SK-N-SH treated with all-trans-retinoic acid at 6 μM for 48 hours (cell line): Measurements from ENCODE around the gene CYP46A1.
"Not testable (repeated sequence)": the region's sequence is repeated elsewhere in the genome, so short reads cannot be mapped to it uniquely, and the experiment has no call there.

ENCODE experiments used
- ATAC-seq: fragments of 200-7000 bp; cut with Tn5 transposase; 3 replicates; pipeline ENCODE4 v1.9.1; 2020; ENCODE audit warnings: mild to moderate bottlenecking, moderate library complexity
- ARNTL ChIP-seq: fragments of 450-650 bp; formaldehyde crosslinking; IDR thresholded peaks from 2 replicates; pipeline ENCODE4 v1.5.0; 2020; ENCODE audit warnings: low read depth, mild to moderate bottlenecking, moderate library complexity, borderline replicate concordance
- BACH2 ChIP-seq: fragments of 250-450 bp; sonication (Bioruptor Pico); IDR thresholded peaks from 2 replicates; pipeline ENCODE4 v1.9.0; 2021; ENCODE audit warnings: mild to moderate bottlenecking, borderline replicate concordance
- CSDC2 ChIP-seq: fragments of 250-450 bp; sonication (Bioruptor Pico); IDR thresholded peaks from 2 replicates; pipeline ENCODE4 v1.5.0; 2020; ENCODE audit warnings: mild to moderate bottlenecking, moderate library complexity
- ESRRG ChIP-seq: fragments of 250-450 bp; sonication (Bioruptor Pico); IDR thresholded peaks from 2 replicates; pipeline ENCODE4 v1.6.1; 2021; ENCODE audit warnings: mild to moderate bottlenecking
- ISL1 ChIP-seq: fragments of 250-450 bp; sonication (Bioruptor Pico); IDR thresholded peaks from 2 replicates; pipeline ENCODE4 v2.1.2; 2022; ENCODE audit warnings: mild to moderate bottlenecking, moderate library complexity
- PPARA ChIP-seq: fragments of 250-450 bp; sonication (Bioruptor Pico); IDR thresholded peaks from 2 replicates; pipeline ENCODE4 v1.5.0; 2020; ENCODE audit warnings: mild to moderate bottlenecking, borderline replicate concordance
- RARB ChIP-seq: fragments of 250-450 bp; sonication (Bioruptor Pico); IDR thresholded peaks from 2 replicates; pipeline ENCODE4 v1.8.0; 2021; ENCODE audit warnings: mild to moderate bottlenecking, moderate library complexity
- SNAI2 ChIP-seq: fragments of 250-450 bp; sonication (Bioruptor Pico); IDR thresholded peaks from 2 replicates; pipeline ENCODE4 v1.5.0; 2020; ENCODE audit warnings: mild to moderate bottlenecking, moderate library complexity
- TCF4 ChIP-seq: fragments of 250-450 bp; sonication (Bioruptor Pico); IDR thresholded peaks from 2 replicates; pipeline ENCODE4 v1.8.0; 2021; ENCODE audit warnings: mild to moderate bottlenecking, moderate library complexity, borderline replicate concordance
- TOX ChIP-seq: fragments of 250-450 bp; sonication (Bioruptor Pico); IDR thresholded peaks from 2 replicates; pipeline ENCODE4 v1.8.0; 2021; ENCODE audit warnings: mild to moderate bottlenecking, moderate library complexity, borderline replicate concordance
- ZC3H10 ChIP-seq: fragments of 250-450 bp; sonication (Bioruptor Pico); IDR thresholded peaks from 2 replicates; pipeline ENCODE4 v1.5.1; 2021; ENCODE audit warnings: mild to moderate bottlenecking, moderate library complexity
- ZFP3 ChIP-seq: fragments of 250-450 bp; sonication (Bioruptor Pico); IDR thresholded peaks from 2 replicates; pipeline ENCODE4 v1.5.0; 2020; ENCODE audit warnings: mild to moderate bottlenecking, moderate library complexity
- ZFP30 ChIP-seq: fragments of 450-650 bp; formaldehyde crosslinking; IDR thresholded peaks from 2 replicates; pipeline ENCODE4 v1.5.0; 2022; ENCODE audit warnings: mild to moderate bottlenecking, moderate library complexity
- ZNF70 ChIP-seq: fragments of 450-650 bp; formaldehyde crosslinking; IDR thresholded peaks from 2 replicates; pipeline ENCODE4 v1.5.0; 2020; ENCODE audit warnings: mild to moderate bottlenecking, moderate library complexity
- ZNF8 ChIP-seq: fragments of 450-650 bp; formaldehyde crosslinking; IDR thresholded peaks from 2 replicates; pipeline ENCODE4 v1.5.0; 2020; ENCODE audit warnings: mild to moderate bottlenecking, moderate library complexity
- TF ChIP-seq, protein P1 (sequence below): fragments of 250-450 bp; sonication (Bioruptor Pico); IDR thresholded peaks from 2 replicates; pipeline ENCODE4 v1.5.1; 2021; ENCODE audit warnings: mild to moderate bottlenecking, moderate library complexity
- TF ChIP-seq, protein P2 (sequence below): fragments of 250-450 bp; sonication (Bioruptor Pico); IDR thresholded peaks from 2 replicates; pipeline ENCODE4 v1.5.0; 2020; ENCODE audit warnings: mild to moderate bottlenecking, moderate library complexity
- TF ChIP-seq, protein P3 (sequence below): fragments of 250-450 bp; sonication (Bioruptor Pico); IDR thresholded peaks from 2 replicates; pipeline ENCODE4 v1.8.0; 2021; ENCODE audit warnings: low read depth, mild to moderate bottlenecking, moderate library complexity, borderline replicate concordance
- TF ChIP-seq, protein P4 (sequence below): fragments of 250-450 bp; sonication (Bioruptor Pico); IDR thresholded peaks from 2 replicates; pipeline ENCODE4 v1.5.1; 2020; ENCODE audit warnings: low read depth, mild to moderate bottlenecking, moderate library complexity
- TF ChIP-seq, protein P5 (sequence below): fragments of 250-450 bp; sonication (Bioruptor Pico); IDR thresholded peaks from 2 replicates; pipeline ENCODE4 v1.8.0; 2020; ENCODE audit warnings: mild to moderate bottlenecking, moderate library complexity, borderline replicate concordance

CYP46A1 gene

DNA sequence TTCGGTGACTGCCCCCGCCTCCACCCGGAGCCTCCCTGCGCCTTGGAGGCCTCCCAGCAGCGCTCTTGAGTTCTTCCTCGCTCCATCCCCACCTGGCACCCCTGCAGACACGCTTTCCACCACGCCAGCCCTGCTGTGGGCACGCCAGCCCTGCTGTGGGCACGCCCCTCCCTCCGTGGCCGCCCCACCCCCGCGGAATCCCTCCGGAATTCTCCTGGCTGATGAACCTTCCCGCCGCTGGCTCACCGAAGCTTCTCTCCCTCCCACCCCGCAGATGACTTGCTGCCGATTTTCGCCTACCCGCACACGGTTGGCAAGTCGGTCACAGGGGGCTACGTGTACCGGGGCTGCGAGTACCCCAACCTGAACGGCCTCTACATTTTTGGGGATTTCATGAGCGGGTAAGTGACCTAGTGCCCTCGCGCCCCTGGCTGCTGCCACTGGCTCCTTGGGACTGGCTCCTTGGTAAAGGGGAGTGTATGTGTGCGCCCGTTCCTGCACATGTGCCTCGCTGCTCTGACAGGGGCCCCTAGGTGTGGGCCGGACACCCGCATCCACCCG, 24.0 kb upstream of the CYP46A1 start (continued):
- TF ChIP-seq, protein P1, sequence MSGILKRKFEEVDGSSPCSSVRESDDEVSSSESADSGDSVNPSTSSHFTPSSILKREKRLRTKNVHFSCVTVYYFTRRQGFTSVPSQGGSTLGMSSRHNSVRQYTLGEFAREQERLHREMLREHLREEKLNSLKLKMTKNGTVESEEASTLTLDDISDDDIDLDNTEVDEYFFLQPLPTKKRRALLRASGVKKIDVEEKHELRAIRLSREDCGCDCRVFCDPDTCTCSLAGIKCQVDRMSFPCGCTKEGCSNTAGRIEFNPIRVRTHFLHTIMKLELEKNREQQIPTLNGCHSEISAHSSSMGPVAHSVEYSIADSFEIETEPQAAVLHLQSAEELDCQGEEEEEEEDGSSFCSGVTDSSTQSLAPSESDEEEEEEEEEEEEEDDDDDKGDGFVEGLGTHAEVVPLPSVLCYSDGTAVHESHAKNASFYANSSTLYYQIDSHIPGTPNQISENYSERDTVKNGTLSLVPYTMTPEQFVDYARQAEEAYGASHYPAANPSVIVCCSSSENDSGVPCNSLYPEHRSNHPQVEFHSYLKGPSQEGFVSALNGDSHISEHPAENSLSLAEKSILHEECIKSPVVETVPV (CRISPR knock-in tag) = no peak
- no peak for TF ChIP-seq ESRRG (CRISPR knock-in tag)

DNA sequence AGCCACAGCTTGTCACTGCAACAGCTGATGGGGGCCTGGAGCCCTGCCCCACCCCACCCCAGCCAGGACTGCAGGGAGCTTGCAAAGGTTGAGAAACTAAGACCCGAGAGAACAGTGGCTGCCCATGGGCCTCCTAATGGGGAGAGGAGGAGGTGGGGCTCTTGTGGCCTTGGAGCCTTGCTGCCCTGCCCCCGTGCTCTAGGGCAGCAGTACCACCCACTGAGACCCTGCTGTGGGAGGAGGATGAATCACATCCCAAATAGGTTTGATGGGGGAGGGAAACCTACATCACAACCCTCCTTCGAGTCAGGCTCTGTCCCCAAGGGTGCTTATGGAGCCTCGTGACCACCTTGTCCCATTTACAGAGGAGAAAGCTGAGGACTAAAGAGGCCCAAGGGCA, 23.3 kb upstream of the CYP46A1 start:
- TF ChIP-seq ISL1 (no peak), ZFP3 (CRISPR knock-in tag) (no peak), CSDC2 (CRISPR knock-in tag) (no peak), ZNF8 (CRISPR knock-in tag) (no peak), ZFP30 (CRISPR knock-in tag) (no peak), TOX (no peak), ESRRG (CRISPR knock-in tag) (no peak), PPARA (CRISPR knock-in tag) (no peak), RARB (no peak), ZNF70 (CRISPR knock-in tag) (no peak), ZC3H10 (CRISPR knock-in tag) (no peak)
- TF ChIP-seq, protein P2, sequence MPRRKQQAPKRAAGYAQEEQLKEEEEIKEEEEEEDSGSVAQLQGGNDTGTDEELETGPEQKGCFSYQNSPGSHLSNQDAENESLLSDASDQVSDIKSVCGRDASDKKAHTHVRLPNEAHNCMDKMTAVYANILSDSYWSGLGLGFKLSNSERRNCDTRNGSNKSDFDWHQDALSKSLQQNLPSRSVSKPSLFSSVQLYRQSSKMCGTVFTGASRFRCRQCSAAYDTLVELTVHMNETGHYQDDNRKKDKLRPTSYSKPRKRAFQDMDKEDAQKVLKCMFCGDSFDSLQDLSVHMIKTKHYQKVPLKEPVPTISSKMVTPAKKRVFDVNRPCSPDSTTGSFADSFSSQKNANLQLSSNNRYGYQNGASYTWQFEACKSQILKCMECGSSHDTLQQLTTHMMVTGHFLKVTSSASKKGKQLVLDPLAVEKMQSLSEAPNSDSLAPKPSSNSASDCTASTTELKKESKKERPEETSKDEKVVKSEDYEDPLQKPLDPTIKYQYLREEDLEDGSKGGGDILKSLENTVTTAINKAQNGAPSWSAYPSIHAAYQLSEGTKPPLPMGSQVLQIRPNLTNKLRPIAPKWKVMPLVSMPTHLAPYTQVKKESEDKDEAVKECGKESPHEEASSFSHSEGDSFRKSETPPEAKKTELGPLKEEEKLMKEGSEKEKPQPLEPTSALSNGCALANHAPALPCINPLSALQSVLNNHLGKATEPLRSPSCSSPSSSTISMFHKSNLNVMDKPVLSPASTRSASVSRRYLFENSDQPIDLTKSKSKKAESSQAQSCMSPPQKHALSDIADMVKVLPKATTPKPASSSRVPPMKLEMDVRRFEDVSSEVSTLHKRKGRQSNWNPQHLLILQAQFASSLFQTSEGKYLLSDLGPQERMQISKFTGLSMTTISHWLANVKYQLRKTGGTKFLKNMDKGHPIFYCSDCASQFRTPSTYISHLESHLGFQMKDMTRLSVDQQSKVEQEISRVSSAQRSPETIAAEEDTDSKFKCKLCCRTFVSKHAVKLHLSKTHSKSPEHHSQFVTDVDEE (CRISPR knock-in tag) = no peak
- TF ChIP-seq, protein P3, sequence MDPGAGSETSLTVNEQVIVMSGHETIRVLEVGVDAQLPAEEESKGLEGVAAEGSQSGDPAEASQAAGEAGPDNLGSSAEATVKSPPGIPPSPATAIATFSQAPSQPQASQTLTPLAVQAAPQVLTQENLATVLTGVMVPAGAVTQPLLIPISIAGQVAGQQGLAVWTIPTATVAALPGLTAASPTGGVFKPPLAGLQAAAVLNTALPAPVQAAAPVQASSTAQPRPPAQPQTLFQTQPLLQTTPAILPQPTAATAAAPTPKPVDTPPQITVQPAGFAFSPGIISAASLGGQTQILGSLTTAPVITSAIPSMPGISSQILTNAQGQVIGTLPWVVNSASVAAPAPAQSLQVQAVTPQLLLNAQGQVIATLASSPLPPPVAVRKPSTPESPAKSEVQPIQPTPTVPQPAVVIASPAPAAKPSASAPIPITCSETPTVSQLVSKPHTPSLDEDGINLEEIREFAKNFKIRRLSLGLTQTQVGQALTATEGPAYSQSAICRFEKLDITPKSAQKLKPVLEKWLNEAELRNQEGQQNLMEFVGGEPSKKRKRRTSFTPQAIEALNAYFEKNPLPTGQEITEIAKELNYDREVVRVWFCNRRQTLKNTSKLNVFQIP = no peak
- no peak for ATAC-seq

DNA sequence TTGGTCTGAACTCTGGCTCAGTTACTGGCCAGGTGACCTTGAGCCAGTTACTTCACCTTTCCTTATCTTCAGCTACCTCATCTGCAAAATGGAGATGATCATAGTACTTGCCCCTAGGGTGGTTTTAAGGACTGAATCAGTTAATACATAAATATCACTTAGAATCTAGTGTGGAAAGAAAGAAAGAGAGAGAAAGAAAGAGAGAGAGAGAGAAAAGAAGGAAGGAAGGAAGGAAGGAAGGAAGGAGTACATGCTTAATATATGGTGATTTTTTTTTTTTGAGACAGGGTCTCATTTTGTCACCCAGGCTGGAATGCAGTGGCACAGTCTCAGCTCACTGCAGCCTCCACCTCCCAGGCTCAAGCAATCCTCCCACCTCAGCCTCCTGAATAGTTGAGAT, 22.9 kb upstream of the CYP46A1 start:
- ATAC-seq = not testable (repeated sequence)

DNA sequence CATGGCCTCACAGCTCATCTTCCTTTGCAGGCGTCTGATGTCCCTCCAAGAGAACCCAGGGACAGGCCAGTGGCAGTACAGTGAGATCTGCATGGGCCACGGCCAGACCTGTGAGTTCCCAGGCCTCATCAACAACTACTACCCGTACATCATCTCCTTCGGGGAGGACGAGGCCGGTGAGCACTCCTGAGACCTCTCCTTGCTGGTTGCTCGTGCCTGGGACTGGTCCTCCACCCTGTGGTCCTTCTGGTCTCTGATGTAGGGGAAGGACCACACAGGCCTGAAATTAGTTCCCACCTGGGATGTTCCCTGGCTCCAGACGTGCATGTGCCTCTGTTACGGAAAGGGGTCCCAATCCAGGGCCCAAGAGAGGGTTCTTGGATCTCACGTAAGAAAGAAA, 21.3 kb upstream of the CYP46A1 start:
- no peak for ATAC-seq
- TF ChIP-seq, protein P4, sequence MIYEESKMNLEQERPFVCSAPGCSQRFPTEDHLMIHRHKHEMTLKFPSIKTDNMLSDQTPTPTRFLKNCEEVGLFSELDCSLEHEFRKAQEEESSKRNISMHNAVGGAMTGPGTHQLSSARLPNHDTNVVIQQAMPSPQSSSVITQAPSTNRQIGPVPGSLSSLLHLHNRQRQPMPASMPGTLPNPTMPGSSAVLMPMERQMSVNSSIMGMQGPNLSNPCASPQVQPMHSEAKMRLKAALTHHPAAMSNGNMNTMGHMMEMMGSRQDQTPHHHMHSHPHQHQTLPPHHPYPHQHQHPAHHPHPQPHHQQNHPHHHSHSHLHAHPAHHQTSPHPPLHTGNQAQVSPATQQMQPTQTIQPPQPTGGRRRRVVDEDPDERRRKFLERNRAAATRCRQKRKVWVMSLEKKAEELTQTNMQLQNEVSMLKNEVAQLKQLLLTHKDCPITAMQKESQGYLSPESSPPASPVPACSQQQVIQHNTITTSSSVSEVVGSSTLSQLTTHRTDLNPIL = no peak
- no peak for TF ChIP-seq TCF4 (CRISPR knock-in tag)
- TF ChIP-seq ZNF70 (CRISPR knock-in tag) = no peak
- no peak for TF ChIP-seq ZNF8 (CRISPR knock-in tag)
- TF ChIP-seq BACH2 = no peak
- no peak for TF ChIP-seq SNAI2 (CRISPR knock-in tag)
- TF ChIP-seq, protein P1 (CRISPR knock-in tag) = no peak
- no peak for TF ChIP-seq PPARA (CRISPR knock-in tag)
- TF ChIP-seq, protein P5, sequence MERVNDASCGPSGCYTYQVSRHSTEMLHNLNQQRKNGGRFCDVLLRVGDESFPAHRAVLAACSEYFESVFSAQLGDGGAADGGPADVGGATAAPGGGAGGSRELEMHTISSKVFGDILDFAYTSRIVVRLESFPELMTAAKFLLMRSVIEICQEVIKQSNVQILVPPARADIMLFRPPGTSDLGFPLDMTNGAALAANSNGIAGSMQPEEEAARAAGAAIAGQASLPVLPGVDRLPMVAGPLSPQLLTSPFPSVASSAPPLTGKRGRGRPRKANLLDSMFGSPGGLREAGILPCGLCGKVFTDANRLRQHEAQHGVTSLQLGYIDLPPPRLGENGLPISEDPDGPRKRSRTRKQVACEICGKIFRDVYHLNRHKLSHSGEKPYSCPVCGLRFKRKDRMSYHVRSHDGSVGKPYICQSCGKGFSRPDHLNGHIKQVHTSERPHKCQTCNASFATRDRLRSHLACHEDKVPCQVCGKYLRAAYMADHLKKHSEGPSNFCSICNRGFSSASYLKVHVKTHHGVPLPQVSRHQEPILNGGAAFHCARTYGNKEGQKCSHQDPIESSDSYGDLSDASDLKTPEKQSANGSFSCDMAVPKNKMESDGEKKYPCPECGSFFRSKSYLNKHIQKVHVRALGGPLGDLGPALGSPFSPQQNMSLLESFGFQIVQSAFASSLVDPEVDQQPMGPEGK (CRISPR knock-in tag) = no peak
- TF ChIP-seq ESRRG (CRISPR knock-in tag) = no peak
- TF ChIP-seq ISL1 = no peak
- TF ChIP-seq, protein P2 (CRISPR knock-in tag) = no peak
- no peak for TF ChIP-seq CSDC2 (CRISPR knock-in tag)
- TF ChIP-seq RARB = no peak
- no peak for TF ChIP-seq ZFP30 (CRISPR knock-in tag)
- no peak for TF ChIP-seq ARNTL
- no peak for TF ChIP-seq ZFP3 (CRISPR knock-in tag)
